K562 (cell line): Measurements from ENCODE around the gene RHOC. TPM values are rescaled to one million over a fixed set of nuclear protein-coding genes. Genes with fewer than 3 reads are reported as not detected.

Experiments used
- ATAC-seq: fragments of 200-7000 bp; cut with Tn5 transposase; 3 replicates; pipeline ENCODE4 v1.9.1; 2020; ENCODE audit warnings: moderate library complexity
- BruUV-seq: library from RNA; stranded (reverse); fragments of 400-500 nt; replicated peaks from 2 replicates; lab custom pipeline; 2021; lab: Mats Ljungman, UMichigan
- CTCF ChIA-PET: fragments of 300-600 bp; formaldehyde crosslinking; extraction: SDS; loops from one replicate; lab custom pipeline; 2021; ENCODE audit warnings: low intra/inter-chr PET ratio; lab: Yijun Ruan, JAX
- POLR2A ChIA-PET: fragments of 300-600, 350-650 bp; sonication (Branson Sonifier 250); formaldehyde crosslinking; extraction: SDS; loops from one replicate; lab custom pipeline; 2021; ENCODE audit warnings: antibody characterized with exemption, inconsistent platforms; lab: Yijun Ruan, JAX
- DNase-seq, 4 experiments: peaks; one replicate each; pipeline versions ENCODE4 v3.0.0 to v3.0.0-alpha.2; 2011 to 2018; ENCODE audit warnings: low spot score in 3 of 4, mixed read lengths in 3 of 4; ENCODE audit errors: extremely low read depth in 1 of 4
- FAIRE-seq: peaks from 2 replicates; lab custom pipeline; 2011; peaks lifted over from hg19 to GRCh38; lab: Jason Lieb, UNC
- H2AFZ ChIP-seq: 2 replicates; pipeline ENCODE4 v1.6.0; 2011; ENCODE audit warnings: low read depth, low read length, control low read depth, inconsistent platforms
- H3K27ac ChIP-seq: fragments of 200-600 bp; 3 replicates; pipeline ENCODE4 v1.8.0; 2011; ENCODE audit warnings: low read depth, mild to moderate bottlenecking, control low read depth, inconsistent platforms, low read length, moderate library complexity, mixed read lengths; ENCODE audit errors: extremely low read depth
- H3K27me3 ChIP-seq, 2 experiments: fragments of 300-600 bp in 1 of 2; 2 replicates in 1 of 2; 3 replicates in 1 of 2; pipeline versions ENCODE4 v1.6.0 to v1.8.0; 2011; ENCODE audit warnings: inconsistent platforms in 2 of 2, low read length in 2 of 2, mild to moderate bottlenecking in 1 of 2, mixed read lengths in 1 of 2, moderate library complexity in 1 of 2; ENCODE audit not compliant: control insufficient read depth in 2 of 2, insufficient read depth in 2 of 2
- H3K36me3 ChIP-seq: fragments of 300-600 bp; 3 replicates; pipeline ENCODE4 v1.8.0; 2011; ENCODE audit warnings: mild to moderate bottlenecking, low read length, inconsistent platforms; ENCODE audit not compliant: control insufficient read depth, insufficient read depth
- H3K4me1 ChIP-seq, 2 experiments: fragments of 200-600 bp in 1 of 2; replicated peaks in 1 of 2; 2 replicates in 1 of 2; 3 replicates in 1 of 2; pipeline versions ENCODE4 v1.5.1 to v1.8.0; 2011; ENCODE audit warnings: inconsistent platforms in 2 of 2, low read length in 2 of 2, mild to moderate bottlenecking in 1 of 2, mixed read lengths in 1 of 2, moderate library complexity in 1 of 2; ENCODE audit not compliant: control insufficient read depth in 2 of 2, insufficient read depth in 2 of 2
- H3K4me2 ChIP-seq: 2 replicates; pipeline ENCODE4 v1.6.1; 2011; ENCODE audit warnings: low read length, control low read depth, inconsistent platforms, mixed read lengths; ENCODE audit not compliant: insufficient read depth
- H3K4me3 ChIP-seq: fragments of 200-600 bp; sonication (generic), shearing (Covaris generic); 2 replicates; pipeline ENCODE4 v1.5.1; 2016; ENCODE audit warnings: control low read depth, inconsistent platforms
- H3K79me2 ChIP-seq: fragments of 200-600 bp; 3 replicates; pipeline ENCODE4 v1.8.0; 2011; ENCODE audit warnings: low read length, inconsistent platforms; ENCODE audit not compliant: control insufficient read depth, insufficient read depth
- H3K9ac ChIP-seq, 2 experiments: 2 replicates each; pipeline versions ENCODE4 v1.6.0 to v1.6.1; 2011; ENCODE audit warnings: low read depth in 2 of 2, low read length in 2 of 2, control low read depth in 1 of 2, inconsistent platforms in 1 of 2, mild to moderate bottlenecking in 1 of 2, mixed read lengths in 1 of 2; ENCODE audit not compliant: insufficient read depth in 1 of 2
- H3K9me1 ChIP-seq: one replicate; pipeline ENCODE4 v1.6.0; 2011; ENCODE audit warnings: inconsistent platforms, mild to moderate bottlenecking, low read length, moderate library complexity; ENCODE audit not compliant: control insufficient read depth, insufficient read depth
- H3K9me3 ChIP-seq: replicated peaks from 2 replicates; pipeline ENCODE4 v1.5.1; 2011; ENCODE audit warnings: low read depth, low read length, inconsistent platforms; ENCODE audit not compliant: control insufficient read depth, insufficient read depth
- H4K20me1 ChIP-seq: replicated peaks from 2 replicates; pipeline ENCODE4 v1.6.1; 2011; ENCODE audit warnings: low read length, inconsistent platforms, mixed read lengths; ENCODE audit not compliant: control insufficient read depth, insufficient read depth
- DACH1 ChIP-seq: fragments of 450-650 bp; IDR thresholded peaks from 2 replicates; pipeline ENCODE4 v1.6.1; 2018; ENCODE audit not compliant: partially characterized antibody
- FOXM1 ChIP-seq, 2 experiments: fragments of 450-650 bp in 1 of 2; sonication (generic) in 1 of 2; formaldehyde crosslinking in 1 of 2; IDR thresholded peaks; 2 replicates each; pipeline versions ENCODE4 v1.6.1 to v1.9.0; 2017 to 2022; ENCODE audit warnings: low read depth in 2 of 2, mild to moderate bottlenecking in 2 of 2, missing genetic modification reagents in 1 of 2, moderate library complexity in 1 of 2
- NR2C2 ChIP-seq, 2 experiments: fragments of 200-800 bp in 1 of 2; sonication (Bioruptor generic) in 1 of 2; sonication (generic) in 1 of 2; formaldehyde crosslinking in 1 of 2; IDR thresholded peaks; 2 replicates each; pipeline versions ENCODE4 v1.6.1 to v1.8.0; 2016 to 2022; ENCODE audit warnings: mild to moderate bottlenecking in 1 of 2, missing compliant biosample characterization in 1 of 2, missing genetic modification characterization in 1 of 2, missing genetic modification reagents in 1 of 2
- POLR2H ChIP-seq: IDR thresholded peaks from 2 replicates; pipeline ENCODE4 v1.6.1; 2016; ENCODE audit warnings: missing genetic modification characterization, low read depth, mild to moderate bottlenecking, control low read depth, missing compliant biosample characterization, moderate library complexity
- REST ChIP-seq, 2 experiments: fragments of 450-650 bp; formaldehyde crosslinking in 1 of 2; IDR thresholded peaks; 2 replicates each; pipeline versions ENCODE4 v1.4.0 to v1.6.1; 2014 to 2020; ENCODE audit warnings: mild to moderate bottlenecking in 2 of 2, borderline replicate concordance in 1 of 2, low read depth in 1 of 2
- SETDB1 ChIP-seq: IDR thresholded peaks from one replicate; pipeline ENCODE4 v1.6.1; 2012; ENCODE audit warnings: low read length, control low read depth, inconsistent platforms
- ZNF133 ChIP-seq: fragments of 250-450 bp; sonication (Bioruptor Pico); IDR thresholded peaks from 2 replicates; pipeline ENCODE4 v1.4.0; 2020; ENCODE audit warnings: mild to moderate bottlenecking
- WGBS: fragments of 100-300 bp; shearing (Covaris generic); methylation state at CpG from one replicate; pipeline ENCODE4 v1.1.6; 2016; ENCODE audit warnings: low coverage, mixed read lengths; ENCODE audit not compliant: insufficient coverage; ENCODE audit errors: missing lambda C conversion rate; 5-methylcytosine and 5-hydroxymethylcytosine counted together
- in situ Hi-C: fragments of 300-500 bp; cut with MboI; formaldehyde crosslinking; loops from 4 replicates; pipeline ENCODE4 v1.15.0; 2018; ENCODE audit warnings: inconsistent platforms, mixed read lengths
- intact Hi-C: fragments of 100-400 bp; cut with micrococcal nuclease; formaldehyde crosslinking; loops from 2 replicates; pipeline ENCODE4 v1.14.2; 2022
- polyA plus RNA-seq, 8 experiments: library from polyadenylated mRNA; depleted of rRNA in 4 of 8; stranded (reverse) in 5 of 8; unstranded in 3 of 8; fragments of >200 nt; fragmentation: Nextera tagmentation in 2 of 8; fragmentation: Illumina TruSeq in 1 of 8; extraction: Ambion mirVana in 2 of 8; extraction: Trizol in 1 of 8; gene quantifications; 2 replicates each; pipeline versions ENCODE4 v1.2.1 to v1.2.3, GENCODE V29; 2011 to 2014; ENCODE audit warnings: inconsistent platforms in 1 of 8, missing spikeins in 1 of 8
- total RNA-seq, 7 experiments: library from RNA; depleted of rRNA in 6 of 7; stranded (reverse); fragments of >200 nt in 6 of 7; fragmentation: Illumina TruSeq in 2 of 7; extraction: Trizol in 2 of 7; gene quantifications; 2 replicates each; pipeline versions ENCODE4 v1.2.1 to v1.2.3, GENCODE V29; 2011 to 2021; ENCODE audit warnings: low replicate concordance in 1 of 7
- TF ChIP-seq, protein P1 (sequence below): fragments of 250-450 bp; sonication (Bioruptor Pico); IDR thresholded peaks from 2 replicates; pipeline ENCODE4 v1.5.0; 2022; ENCODE audit warnings: mild to moderate bottlenecking

Gene RHOC
- total and polyA plus RNA-seq, 9 of the 15 experiments (the other 6 are each of a cell fraction or from before 2014, with no cell fraction given), result 35.2 to 364 (median 204) TPM

DNA sequence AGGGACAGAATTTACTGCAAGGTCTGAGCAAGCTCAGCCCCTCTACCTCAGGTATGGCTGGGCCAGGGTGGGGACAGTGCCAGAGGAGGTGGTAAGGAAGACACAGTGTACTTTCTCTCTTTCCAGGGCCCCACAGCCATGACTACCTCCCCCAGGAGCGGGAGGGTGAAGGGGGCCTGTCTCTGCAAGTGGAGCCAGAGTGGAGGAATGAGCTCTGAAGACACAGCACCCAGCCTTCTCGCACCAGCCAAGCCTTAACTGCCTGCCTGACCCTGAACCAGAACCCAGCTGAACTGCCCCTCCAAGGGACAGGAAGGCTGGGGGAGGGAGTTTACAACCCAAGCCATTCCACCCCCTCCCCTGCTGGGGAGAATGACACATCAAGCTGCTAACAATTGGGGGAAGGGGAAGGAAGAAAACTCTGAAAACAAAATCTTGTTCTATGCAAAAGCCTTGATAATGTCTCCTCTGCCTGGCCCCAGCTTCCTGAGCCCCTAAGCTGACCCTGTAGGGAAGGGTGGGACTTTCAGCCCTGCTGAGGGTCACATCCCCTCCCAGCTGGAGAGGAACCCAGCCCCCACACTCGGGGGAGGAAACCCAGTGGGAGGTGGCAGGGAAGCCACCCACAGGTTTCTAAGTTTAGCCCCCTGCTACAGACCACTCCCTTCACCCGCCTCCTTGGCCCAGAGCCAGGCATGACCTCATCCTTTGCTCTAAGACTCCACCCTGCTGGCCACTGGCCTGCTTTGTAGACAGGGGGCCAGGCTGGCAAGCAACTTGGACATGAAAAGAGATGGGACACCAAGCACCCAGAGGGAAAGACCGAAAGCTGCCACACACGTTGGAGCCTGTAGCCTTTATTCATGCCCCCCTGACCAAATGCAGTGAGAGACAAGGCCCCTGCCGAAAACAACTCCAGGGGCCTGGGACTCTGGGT, 6.4 kb downstream of the RHOC start:
- Histone ChIP-seq H3K27me3 (no peaks in the 10 kb centered on the region), H3K36me3 (peaks cover 78% of the 10 kb centered on the region), H3K79me2 (peaks cover 58% of the 10 kb centered on the region), H4K20me1 (no peaks in the 10 kb centered on the region), H3K27ac (peak overlapping the region; percentile 97), H3K9me3 (no peaks in the 10 kb centered on the region), H3K9me1 (no peaks in the 10 kb centered on the region), H3K4me1 (peaks cover 87 to 89% of the 10 kb centered on the region in 2 experiments), H2AFZ (peak overlapping the region; percentile 46; the same call in 1 of the 2 replicates), H3K4me2 (peak overlapping the region; percentile 73), H3K9ac (peak overlapping the region; percentile 82 to 88), H3K4me3 (peak overlapping the region; percentile 4; the same call in 1 of the 2 replicates)
- DNase-seq (peak; percentile 94 to 100 (median 96)), FAIRE-seq (peak; percentile 98), ATAC-seq (peak; percentile 77)
- in situ Hi-C loops (no loop called here), intact Hi-C loops (loop anchor here (10.0 kb wide), 1 partner anchor 236 kb away; no protein-coding TSS in a partner anchor)
- CTCF ChIA-PET, result no interaction called here
- POLR2A ChIA-PET, result interaction anchor here (0.6 to 8.7 kb wide), 14 partner anchors 8 to 525 kb away, joined by 3 to 104 read pairs (median 4); partner anchors contain the start of genes MOV10 and PPM1J
- TSS peak; percentile 40 for BruUV-seq
- WGBS, result 2% methylated on average over 7 of the region's 7 CpGs
- TF ChIP-seq FOXM1 (IDR thresholded peaks at IDR 0.05; ENCODE audit: low read depth) (peak; percentile 74), FOXM1 (CRISPR knock-in tag; IDR thresholded peaks at IDR 0.05; ENCODE audit: low read depth) (0 out of 2 replicates have a peak, but pooled peaks have one; percentile 61), SETDB1 (no peak), REST (IDR thresholded peaks at IDR 0.05; ENCODE audit: borderline replicate concordance) (peak; percentile 33), REST (CRISPR knock-in tag; IDR thresholded peaks at IDR 0.05; ENCODE audit: low read depth) (no peak), ZNF133 (CRISPR knock-in tag) (no peak), NR2C2 (CRISPR knock-in tag; IDR thresholded peaks at IDR 0.05) (no peak), NR2C2 (tag; IDR thresholded peaks at IDR 0.05) (peak; percentile 87), DACH1 (peak; percentile 86), POLR2H (tag) (peak; percentile 59; the same call in 1 of the 2 replicates)
- TF ChIP-seq, protein P1, sequence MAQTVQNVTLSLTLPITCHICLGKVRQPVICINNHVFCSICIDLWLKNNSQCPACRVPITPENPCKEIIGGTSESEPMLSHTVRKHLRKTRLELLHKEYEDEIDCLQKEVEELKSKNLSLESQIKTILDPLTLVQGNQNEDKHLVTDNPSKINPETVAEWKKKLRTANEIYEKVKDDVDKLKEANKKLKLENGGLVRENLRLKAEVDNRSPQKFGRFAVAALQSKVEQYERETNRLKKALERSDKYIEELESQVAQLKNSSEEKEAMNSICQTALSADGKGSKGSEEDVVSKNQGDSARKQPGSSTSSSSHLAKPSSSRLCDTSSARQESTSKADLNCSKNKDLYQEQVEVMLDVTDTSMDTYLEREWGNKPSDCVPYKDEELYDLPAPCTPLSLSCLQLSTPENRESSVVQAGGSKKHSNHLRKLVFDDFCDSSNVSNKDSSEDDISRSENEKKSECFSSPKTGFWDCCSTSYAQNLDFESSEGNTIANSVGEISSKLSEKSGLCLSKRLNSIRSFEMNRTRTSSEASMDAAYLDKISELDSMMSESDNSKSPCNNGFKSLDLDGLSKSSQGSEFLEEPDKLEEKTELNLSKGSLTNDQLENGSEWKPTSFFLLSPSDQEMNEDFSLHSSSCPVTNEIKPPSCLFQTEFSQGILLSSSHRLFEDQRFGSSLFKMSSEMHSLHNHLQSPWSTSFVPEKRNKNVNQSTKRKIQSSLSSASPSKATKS, result no peak
